ENCODE measurements around the gene CCR2.
A peak's percentile ranks its signal among the peaks of the same experiment; 100 is the strongest.
"Not testable (repeated sequence)": the region's sequence is repeated elsewhere in the genome, so short reads cannot be mapped to it uniquely, and the experiment has no call there.

Gene CCR2
- total RNA-seq, result 3.6 reads per million, percentile 14 among the genes with 10 or more reads in this experiment

- no peak for DNase-seq
Observed at GRCh38 chr3:46353647-46354410, at the start of gene CCR2. Gene CCR2 (plus strand): TSS chr3:46354111. CDS start chr3:46357528, 3,417 bp downstream.

- DNase-seq, result no peak
Observed at GRCh38 chr3:46304739-46305138, 49.2 kb upstream of the CCR2 start.

- DNase-seq, result no peak
Observed at GRCh38 chr3:46312991-46313390, 40.9 kb upstream of the CCR2 start.

- DNase-seq, result no peak
Observed at GRCh38 chr3:46314517-46314916, 39.4 kb upstream of the CCR2 start.

GRCh38 chr3:46316206-46316605, 37.7 kb upstream of the CCR2 start:
- DNase-seq, result no peak

- no peak for DNase-seq
Observed at GRCh38 chr3:46318207-46318927, 35.5 kb upstream of the CCR2 start.

- DNase-seq, result no peak
Observed at GRCh38 chr3:46321461-46322104, 32.3 kb upstream of the CCR2 start.

GRCh38 chr3:46324036-46324435, 29.9 kb upstream of the CCR2 start:
- DNase-seq, result no peak

- DNase-seq, result no peak
Observed at GRCh38 chr3:46325645-46326300, 28.1 kb upstream of the CCR2 start.

- not testable (repeated sequence) for DNase-seq
Observed at GRCh38 chr3:46330676-46331075, 23.2 kb upstream of the CCR2 start.

- DNase-seq, result no peak
Observed at GRCh38 chr3:46334741-46335478, 19.0 kb upstream of the CCR2 start.

GRCh38 chr3:46335541-46335940, 18.4 kb upstream of the CCR2 start:
- no peak for DNase-seq

GRCh38 chr3:46337911-46338310, 16.0 kb upstream of the CCR2 start:
- no peak for DNase-seq

- DNase-seq, result no peak
Observed at GRCh38 chr3:46338840-46339239, 15.1 kb upstream of the CCR2 start.

GRCh38 chr3:46344476-46344875, 9.4 kb upstream of the CCR2 start:
- DNase-seq, result no peak

- no peak for DNase-seq
Observed at GRCh38 chr3:46348823-46349482, 5.0 kb upstream of the CCR2 start.

- no peak for DNase-seq
Observed at GRCh38 chr3:46349484-46350261, 4.2 kb upstream of the CCR2 start.

GRCh38 chr3:46350262-46350565, 3.7 kb upstream of the CCR2 start:
- no peak for DNase-seq

- DNase-seq, result no peak
Observed at GRCh38 chr3:46351646-46352045, 2.3 kb upstream of the CCR2 start.

- no peak for DNase-seq
Observed at GRCh38 chr3:46353090-46353489, 821 bp upstream of the CCR2 start.

GRCh38 chr3:46354478-46354877, 567 bp downstream of the CCR2 start:
- no peak for DNase-seq

Measured in effector CD4-positive, alpha-beta T cell (primary cell).